CMK (cell line): ENCODE measurements around the gene PLIN4.
A peak's percentile ranks its signal among the peaks of the same experiment; 100 is the strongest.

Experiments
- DNase-seq: peaks from one replicate; pipeline ENCODE4 v3.0.0-alpha.2; 2010; ENCODE audit warnings: low read depth

Gene PLIN4

GRCh38 chr19:4488496-4488895 is 29.8 kb downstream of the PLIN4 start:
- no peak for DNase-seq

GRCh38 chr19:4487572-4487971 is 30.7 kb downstream of the PLIN4 start:
- no peak for DNase-seq

- DNase-seq: no peak
Measured at GRCh38 chr19:4483385-4483784, 34.9 kb downstream of the PLIN4 start.

DNA sequence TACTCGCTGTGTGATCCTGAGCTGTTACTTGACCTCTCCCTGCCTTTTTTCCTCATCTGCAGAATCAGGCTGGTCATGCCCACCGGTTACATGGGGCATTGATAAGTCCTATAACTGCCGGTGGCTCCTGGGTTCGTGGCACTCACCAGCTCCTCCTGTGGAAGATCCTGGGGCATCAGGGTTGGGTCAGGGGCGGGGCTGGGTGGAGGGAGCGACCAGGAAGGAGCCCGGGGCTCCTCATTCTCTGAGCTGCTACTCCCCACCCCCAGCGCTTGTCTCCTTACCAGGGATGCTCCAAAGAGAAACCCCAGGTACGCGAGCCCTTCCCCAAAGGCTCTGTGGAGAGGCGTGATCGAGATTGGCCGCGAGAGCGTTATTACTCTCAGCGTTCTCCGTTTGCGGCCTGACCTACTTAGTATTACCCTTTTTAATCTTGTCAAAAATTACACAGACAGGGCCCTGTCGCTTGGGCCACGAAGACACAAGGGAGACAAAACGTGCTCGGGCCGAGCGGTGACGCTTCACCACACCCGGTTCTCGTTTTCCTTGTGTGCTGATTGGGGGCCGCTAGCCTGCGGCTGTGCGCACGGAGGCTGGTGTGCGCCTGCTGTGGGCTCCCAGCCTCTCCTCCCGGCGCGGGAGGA is 35.4 kb downstream of the PLIN4 start:
- no peak for DNase-seq

DNA sequence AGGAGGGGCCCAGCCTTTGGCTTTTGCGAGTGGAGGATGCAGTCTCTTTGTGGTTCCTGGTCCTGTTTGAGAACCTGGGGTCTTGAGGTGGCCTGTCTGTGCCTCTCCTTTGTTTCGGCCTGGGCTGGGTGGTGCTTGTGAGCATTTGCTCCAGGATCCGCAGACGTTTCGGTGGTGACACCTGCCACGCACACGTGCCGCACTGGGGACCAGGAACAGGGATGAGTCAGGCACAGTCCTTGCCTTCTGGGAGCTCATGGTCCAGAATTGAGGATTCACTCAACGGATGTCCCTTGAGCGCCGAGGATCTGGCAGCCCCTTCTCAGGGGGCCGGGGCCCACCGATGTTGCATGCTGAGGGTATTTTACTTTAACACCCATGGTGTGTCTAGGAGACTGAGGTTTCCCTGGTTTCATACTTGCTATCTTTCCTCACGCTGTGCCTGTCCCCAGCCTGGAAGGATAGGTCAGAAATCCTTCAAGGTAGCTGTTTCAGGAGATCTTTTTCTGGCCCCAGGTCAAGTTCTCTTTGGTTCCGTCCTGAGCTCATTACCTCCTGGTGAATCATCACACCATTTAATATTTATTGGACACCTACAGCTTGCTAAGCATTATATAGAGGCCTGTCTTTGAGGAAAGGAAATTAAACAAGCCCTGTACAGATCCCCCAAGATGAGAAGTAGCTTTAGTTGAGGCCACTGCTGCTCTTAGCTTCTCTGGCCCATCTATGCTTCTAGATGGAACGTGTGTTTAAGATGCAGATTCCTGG is 41.1 kb downstream of the PLIN4 start:
- no peak for DNase-seq

DNA sequence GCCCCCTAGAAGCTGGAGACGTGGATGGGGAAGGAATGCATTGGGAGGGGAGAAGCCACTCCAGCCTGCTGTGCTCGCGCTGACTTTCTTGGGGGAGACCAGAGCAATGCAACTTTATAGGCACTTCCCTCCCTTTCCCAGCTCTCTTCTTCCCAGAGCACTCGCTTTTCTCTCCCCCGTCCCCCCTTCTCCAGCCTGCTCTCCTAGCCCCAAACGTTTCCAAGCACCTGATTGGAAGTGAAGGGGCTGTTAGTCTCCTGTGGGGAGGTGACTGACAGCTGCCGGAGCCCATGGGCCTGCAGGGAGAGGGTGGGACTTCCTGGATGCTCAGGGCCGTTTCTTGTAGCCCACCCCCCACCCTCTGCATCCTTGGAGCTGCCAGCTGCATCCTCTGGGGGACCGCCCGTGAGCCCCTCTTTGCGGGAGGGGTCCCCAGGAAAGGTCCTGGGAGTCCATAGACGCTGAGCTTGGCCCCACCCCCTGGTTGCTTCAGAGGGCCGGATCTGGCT is 43.7 kb downstream of the PLIN4 start:
- no peak for DNase-seq

GRCh38 chr19:4473763-4474513 is 44.3 kb downstream of the PLIN4 start:
- DNase-seq: no peak

- no peak for DNase-seq
Measured at GRCh38 chr19:4473011-4473762, 45.1 kb downstream of the PLIN4 start.

DNA sequence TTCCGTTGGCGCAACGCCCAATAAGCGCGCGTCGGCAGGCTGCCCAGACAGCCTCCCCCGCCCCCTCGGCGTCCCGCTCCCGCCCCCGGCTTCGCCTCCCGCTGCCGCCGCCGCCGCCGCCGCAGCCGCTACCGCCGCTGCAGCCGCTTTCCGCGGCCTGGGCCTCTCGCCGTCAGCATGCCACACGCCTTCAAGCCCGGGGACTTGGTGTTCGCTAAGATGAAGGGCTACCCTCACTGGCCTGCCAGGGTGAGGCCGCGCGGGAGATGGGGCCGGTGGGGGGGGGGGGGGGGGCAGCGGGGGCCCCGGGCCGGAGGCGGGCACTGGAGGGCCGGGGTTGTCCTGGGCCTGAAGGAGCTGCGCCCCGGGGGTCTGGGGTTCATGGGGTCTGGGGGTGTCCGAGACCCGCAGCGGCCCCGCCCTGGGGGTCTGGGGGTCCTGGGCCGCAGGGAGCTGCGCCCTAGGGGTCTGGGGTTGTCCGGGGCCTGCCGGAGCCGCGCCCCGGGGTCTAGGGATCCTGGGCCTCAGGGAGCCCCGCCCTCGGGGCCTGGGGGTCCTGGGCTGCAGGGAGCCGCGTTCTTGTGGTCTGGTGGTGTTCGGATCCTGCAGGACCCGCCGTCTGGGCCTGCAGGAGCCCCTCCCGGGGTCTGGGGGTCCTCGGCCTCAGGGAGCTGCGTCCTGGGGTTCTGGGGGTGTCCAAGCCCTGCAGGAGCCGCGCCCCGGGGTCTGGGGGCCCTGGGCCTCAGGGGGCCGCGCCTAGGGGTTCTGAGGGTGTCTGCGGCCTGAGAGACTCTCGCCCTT is 45.9 kb downstream of the PLIN4 start, which contains the start of gene HDGFL2:
Gene HDGFL2, plus strand, starts transcription at position 124 of the 801 bp plus-strand sequence. Its CDS starts 54 bp downstream, at position 178.
- DNase-seq: no peak

DNA sequence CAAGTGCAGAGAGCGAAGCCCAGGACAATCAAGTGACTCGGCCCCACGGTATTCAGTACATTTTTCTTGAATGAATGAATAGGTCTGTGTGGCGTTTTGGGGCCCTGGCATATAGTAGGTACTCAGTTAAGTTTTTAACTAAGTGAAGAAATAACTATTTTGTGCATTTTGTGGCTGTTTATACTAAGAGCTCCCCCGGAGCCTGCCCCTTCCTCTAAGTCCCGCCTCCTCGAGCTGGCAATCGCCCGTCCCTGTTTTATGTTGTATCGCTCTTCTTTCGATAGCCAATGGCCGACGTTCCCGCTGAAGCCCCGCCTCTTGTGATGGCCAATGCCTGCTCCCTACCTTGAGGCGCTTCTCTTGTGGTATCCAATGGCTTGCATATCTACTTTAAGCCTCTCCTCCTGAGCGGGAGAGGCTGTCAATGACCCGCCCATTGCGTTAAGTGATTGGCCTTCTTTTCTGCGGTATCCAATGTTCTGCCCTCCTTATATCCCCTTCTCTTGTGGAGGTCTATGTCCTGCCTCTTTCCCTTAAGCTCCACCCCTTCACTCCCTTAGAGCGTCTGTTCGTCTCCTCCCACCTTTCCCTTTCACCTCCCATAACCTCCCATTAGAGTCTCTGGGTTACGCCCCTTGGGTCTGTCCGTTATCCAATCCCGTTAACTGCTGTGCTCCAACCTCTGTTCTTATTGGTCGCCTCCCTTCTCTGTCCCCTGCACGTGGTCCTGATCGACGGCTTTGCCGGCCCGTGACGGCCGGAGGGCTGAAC is 46.7 kb downstream of the PLIN4 start:
- peak; percentile 100 for DNase-seq

DNA sequence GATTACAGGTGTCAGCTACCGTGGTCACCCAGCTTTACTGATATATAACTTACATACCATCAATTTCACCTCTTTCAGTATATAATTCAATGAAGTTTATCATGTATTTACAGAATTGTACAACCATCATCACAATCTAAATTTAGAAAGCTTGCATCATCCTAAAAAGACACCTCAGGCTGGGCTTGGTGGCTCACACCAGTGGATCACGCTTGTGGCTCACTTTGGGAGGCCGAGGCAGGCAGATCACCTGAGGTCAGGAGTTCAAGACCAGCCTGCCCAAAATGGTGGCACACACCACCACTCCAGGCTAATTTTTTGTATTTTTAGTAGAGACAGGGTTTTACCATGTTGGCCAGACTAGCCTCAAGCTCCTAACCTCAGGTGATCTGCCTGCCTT is 50.5 kb downstream of the PLIN4 start:
- DNase-seq: no peak

DNA sequence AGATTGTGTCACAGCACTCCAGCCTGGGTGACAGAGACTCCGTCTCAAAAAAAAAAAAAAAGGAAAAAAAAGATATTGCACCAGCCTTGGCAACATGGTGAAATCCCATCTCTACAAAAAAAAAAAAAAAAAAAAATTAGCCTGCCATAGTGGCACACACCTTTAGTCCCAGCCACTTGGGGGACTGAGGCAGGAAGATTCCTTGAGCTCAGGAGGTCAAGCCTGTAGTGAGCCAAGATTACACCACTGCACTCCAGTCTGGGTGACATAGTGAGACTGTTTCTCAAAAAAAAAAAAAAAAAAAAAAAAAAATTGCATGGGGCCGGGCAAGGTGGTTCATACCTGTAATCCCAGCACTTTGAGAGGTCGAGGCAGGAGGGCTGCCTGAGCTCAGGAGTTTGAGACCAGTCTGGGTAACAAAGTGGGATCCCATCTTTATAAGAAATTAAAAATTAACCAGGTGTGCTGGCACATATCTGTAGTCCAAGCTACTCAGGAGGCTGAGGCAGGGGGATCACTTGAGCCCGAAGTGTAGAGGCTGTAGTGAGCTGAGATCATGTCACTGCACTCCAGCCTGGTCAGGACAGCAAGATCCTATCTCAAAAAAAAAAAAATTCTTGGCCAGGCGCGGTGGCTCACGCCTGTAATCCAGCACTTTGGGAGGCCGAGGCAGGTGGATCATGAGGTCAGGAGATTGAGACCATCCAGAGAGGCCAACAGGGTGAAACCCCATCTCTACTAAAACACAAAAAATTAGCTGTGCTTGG is 53.3 kb downstream of the PLIN4 start:
- no peak for DNase-seq

GRCh38 chr19:4457654-4458395 is 60.5 kb downstream of the PLIN4 start, which contains the start of gene UBXN6:
UBXN6 (minus strand) TSS chr19:4457794; CDS start chr19:4457697, 97 bp downstream.
- DNase-seq: peak; percentile 91

GRCh38 chr19:4456843-4457653 is 61.2 kb downstream of the PLIN4 start:
- DNase-seq: no peak

DNA sequence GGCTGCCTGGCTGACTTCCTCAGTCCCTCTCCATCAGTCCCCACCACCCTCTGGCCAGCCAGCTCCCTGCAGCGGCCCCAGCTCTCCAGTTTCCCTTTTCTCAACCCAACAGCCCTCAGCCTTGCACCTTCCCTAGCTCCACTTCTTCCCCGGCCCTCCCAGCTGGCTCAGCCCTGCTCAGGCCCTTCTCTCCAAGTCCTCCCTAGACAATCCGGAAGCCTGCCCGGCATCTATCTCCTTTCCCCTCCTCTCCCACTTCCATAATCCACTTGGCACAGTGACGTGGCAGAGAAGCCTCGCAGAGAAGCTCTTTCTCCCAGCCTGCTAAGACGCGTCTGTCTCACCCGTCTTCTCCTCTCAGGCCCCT is 61.8 kb downstream of the PLIN4 start:
- no peak for DNase-seq

DNA sequence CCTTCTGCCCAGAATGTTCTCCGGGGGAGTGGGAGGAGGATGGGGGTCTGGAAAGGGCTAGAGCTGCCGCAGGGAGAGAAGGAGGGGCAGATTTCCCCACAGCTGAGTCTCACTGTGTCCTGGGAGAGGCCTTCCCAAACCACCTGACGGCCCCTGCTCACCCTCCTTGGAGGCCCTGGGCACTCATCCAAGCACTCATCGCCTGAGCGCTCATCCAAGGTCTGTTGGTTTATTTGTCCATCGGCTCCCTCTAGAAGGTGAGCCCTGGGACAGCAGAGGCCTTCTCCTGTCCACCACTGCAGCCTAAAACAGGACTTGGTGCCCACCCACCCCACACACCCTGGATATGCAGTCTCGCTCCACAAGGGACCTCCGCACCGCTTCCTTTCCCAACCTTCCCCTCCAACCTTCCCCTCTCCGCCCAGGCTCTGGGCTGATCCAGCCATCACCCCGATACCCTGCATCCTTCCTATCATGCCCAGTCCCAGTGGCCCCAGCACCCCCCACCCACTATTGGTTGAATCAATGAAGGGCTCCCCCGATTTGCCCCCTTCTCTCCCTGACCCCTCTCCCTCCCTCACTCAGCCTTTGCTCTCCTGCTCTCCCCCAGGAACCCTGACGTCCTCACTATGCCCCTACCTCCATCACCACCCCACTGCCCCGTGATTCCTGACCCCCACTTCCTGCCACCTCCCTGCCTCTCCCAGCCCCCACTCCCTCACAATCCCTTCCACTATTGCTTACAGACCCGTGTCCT is 62.4 kb downstream of the PLIN4 start:
- DNase-seq: no peak
